GM12865 (cell line): ENCODE data around the gene ASXL2.

ENCODE experiments used
- DNase-seq: peaks from one replicate; pipeline ENCODE4 v3.0.0; 2010; ENCODE audit warnings: low read depth
- H3K4me3 ChIP-seq: 2 replicates; pipeline ENCODE4 v1.5.1; 2011; ENCODE audit warnings: mild to moderate bottlenecking, low read depth, low read length, control low read depth
- CTCF ChIP-seq: IDR thresholded peaks from 2 replicates; pipeline ENCODE4 v1.5.1; 2011; ENCODE audit warnings: low read length, control low read depth, low read depth, inconsistent platforms; ENCODE audit not compliant: insufficient read depth; ENCODE audit errors: missing control alignments

Gene ASXL2

GRCh38 chr2:25821225-25822056 is 56.8 kb downstream of the ASXL2 start:
- no peak for DNase-seq
- peak overlapping the region; percentile 57 for H3K4me3 ChIP-seq
- no peak for TF ChIP-seq CTCF

GRCh38 chr2:25819597-25820039 is 58.7 kb downstream of the ASXL2 start:
- DNase-seq, result no peak
- no peak overlapping the region for H3K4me3 ChIP-seq
- no peak for TF ChIP-seq CTCF

- DNase-seq, result peak; percentile 57
- TF ChIP-seq CTCF, result no peak
- no peak overlapping the region for H3K4me3 ChIP-seq
Observed at GRCh38 chr2:25817630-25818029, 60.7 kb downstream of the ASXL2 start.

GRCh38 chr2:25817006-25817405 is 61.3 kb downstream of the ASXL2 start:
- no peak overlapping the region for H3K4me3 ChIP-seq
- TF ChIP-seq CTCF, result no peak
- no peak for DNase-seq

- no peak for TF ChIP-seq CTCF
- no peak for DNase-seq
- no peak overlapping the region for H3K4me3 ChIP-seq
Observed at GRCh38 chr2:25816249-25816648, 62.0 kb downstream of the ASXL2 start.

- DNase-seq, result no peak
- no peak for TF ChIP-seq CTCF
- no peak overlapping the region for H3K4me3 ChIP-seq
Observed at GRCh38 chr2:25814681-25815080, 63.6 kb downstream of the ASXL2 start.

- no peak overlapping the region for H3K4me3 ChIP-seq
- no peak for TF ChIP-seq CTCF
- no peak for DNase-seq
Observed at GRCh38 chr2:25810428-25810827, 67.9 kb downstream of the ASXL2 start.
